SHP77 (cell line): ENCODE data around the gene HCFC1R1.
"Not testable (repeated sequence)": the region's sequence is repeated elsewhere in the genome, so short reads cannot be mapped to it uniquely, and the experiment has no call there.

Source experiments
- DNase-seq, 2 experiments: peaks; one replicate each; lab custom pipeline; 2025; lab: John Stamatoyannopoulos, UW

HCFC1R1 gene

DNA sequence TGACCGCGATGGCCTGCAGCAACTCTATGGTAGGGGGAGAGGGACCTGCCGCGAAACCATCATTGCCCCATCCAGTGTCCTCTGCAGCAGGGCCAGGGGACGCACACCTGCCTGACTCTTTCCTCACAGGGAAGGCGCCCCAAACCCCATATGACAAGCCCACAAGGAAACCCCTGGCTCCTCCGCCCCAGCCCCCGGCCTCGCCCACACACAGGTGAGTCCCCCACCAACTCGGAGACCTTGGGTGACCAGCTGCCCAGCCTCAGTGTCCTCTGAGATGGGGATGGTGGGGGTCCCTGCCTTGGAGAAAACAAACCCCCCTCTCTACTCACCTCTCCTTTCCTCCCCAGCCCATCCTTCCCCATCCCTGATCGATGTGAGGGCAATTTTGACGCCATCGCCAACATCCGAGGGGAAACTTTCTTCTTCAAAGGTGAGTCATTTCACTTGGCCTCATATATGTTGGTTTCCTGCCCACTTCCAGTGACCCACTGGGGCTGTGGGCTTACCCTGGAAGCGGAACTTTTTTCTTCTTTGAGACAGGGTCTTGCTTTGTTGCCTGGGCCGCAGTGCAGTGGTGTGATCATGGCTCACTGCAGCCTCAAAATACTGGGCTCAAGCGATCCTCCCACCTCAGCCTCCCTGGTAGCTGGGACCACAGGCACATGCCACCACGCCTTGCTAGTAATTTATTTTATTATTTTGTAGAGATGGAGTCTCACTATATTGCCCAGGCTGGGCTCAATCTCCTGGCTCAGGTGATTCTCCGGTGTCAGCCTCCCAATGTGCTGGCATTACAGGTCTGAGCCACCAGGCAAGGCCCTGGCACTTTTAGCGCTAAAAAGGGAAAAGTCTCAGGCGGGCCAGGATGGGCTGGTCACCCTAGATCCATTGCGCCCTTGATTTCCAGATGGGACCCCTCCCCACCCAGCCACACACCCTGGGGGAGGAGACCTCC, 33.7 kb upstream of the HCFC1R1 start:
- no peak for DNase-seq

DNA sequence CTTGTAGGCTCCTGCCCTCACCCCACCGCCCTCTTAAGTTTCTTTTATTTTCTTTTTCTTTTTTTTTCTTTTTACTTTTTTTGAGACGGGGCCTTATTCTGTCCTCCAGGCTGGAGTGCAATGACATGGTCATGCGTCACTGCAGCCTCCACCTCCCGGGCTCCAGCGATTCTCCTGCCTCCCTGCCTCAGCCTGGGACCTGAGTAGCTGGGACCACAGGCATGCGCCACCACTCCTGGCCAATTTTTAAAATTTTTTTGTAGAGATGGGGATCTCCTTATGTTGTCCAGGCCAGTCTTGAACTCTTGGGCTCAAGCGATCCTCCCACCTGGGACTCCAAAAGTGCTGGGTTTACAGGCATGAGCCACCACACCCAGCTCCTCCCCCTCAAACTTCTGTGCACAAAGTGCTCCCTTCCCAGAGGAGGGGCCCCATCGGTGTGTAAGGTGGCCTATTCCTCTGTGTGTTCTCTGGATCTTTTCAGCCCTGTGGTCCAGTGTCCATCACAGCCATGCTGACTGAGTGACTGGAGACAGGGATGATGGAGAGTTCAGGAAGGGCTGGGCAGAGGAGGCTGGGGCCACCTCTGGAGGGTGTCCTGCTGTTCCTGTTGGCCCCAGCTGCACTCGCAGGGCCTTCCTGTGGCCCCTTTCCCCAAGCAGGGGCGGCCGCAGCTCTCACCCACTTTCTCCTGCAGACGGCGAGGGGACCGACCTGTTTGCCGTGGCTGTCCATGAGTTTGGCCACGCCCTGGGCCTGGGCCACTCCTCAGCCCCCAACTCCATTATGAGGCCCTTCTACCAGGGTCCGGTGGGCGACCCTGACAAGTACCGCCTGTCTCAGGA, 32.8 kb upstream of the HCFC1R1 start:
- no peak for DNase-seq

DNA sequence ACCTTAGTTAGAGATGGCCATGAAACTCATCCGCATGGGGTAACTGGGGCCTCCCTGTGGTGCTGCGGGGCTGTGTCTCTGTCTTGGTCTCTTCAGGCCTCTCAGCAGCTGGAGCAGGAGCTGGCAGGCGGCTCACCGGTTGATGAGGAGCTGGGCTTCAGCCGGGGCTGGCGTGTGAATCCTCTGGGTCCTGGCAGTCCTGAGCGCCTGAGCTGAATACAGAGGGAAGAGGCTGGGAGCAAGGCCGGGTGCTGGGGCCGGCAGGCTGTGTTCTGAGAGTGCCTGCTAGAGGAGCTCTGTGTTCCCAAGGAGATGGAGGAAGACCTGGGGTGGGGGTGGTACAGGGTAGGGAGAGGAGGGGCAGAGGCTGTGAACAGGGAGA, 32.0 kb upstream of the HCFC1R1 start:
- DNase-seq = not testable (repeated sequence)

DNA sequence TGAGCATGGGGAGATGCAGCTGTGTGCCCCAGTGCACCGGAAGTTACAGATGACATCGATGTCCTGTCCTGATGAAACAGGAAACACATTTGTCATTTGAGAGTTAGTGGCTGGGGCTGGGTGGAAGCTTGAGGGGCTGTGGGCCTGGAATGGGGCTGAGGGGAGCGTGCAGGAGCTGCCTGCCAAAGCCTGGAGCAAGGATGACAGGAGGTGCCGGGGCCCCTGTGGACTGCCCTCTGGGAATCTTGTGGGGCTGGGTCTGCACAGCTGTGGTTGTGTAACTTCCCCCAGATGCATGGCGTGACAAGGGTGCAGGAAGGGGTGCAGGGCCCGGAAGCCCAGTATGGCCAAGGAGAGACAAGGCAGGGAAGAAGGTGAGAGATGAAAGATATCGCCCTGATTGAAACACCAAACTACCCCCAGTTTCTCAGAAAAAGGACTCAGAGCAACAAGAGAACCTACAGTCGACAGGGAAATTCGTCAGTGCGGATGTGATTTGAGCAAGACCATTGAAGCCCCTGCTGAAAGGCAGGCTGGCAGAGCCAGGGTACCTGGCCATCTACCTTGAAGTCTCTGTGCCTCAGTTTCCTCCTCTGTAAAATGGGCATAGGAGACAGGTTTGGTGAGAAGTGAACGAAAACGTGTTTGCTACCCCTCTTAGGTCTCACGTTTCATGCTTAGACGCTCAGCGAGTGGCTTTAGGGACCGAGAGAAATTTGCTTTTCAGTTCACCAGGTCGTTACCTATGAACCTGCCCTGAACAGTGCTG, 31.4 kb upstream of the HCFC1R1 start:
- DNase-seq = no peak

DNA sequence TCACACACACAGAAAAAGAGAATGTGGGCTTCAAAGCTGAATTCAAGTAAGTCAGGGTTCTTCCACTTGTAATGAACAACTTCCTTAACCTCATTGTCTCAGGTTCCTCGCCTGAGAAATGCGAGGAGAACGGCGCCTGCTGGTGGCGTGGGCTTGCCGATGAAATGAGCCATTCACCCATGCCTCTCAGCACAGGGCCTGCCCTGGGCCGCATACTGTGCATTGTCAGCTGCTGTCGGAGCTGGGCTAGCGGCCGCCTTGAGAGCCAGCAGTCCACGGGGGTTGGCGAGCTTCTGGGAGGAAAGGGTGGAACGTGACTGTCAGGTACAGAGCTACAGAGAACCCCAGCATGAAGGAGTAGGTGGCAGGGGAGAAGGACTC, 29.6 kb upstream of the HCFC1R1 start:
- not testable (repeated sequence) for DNase-seq

DNA sequence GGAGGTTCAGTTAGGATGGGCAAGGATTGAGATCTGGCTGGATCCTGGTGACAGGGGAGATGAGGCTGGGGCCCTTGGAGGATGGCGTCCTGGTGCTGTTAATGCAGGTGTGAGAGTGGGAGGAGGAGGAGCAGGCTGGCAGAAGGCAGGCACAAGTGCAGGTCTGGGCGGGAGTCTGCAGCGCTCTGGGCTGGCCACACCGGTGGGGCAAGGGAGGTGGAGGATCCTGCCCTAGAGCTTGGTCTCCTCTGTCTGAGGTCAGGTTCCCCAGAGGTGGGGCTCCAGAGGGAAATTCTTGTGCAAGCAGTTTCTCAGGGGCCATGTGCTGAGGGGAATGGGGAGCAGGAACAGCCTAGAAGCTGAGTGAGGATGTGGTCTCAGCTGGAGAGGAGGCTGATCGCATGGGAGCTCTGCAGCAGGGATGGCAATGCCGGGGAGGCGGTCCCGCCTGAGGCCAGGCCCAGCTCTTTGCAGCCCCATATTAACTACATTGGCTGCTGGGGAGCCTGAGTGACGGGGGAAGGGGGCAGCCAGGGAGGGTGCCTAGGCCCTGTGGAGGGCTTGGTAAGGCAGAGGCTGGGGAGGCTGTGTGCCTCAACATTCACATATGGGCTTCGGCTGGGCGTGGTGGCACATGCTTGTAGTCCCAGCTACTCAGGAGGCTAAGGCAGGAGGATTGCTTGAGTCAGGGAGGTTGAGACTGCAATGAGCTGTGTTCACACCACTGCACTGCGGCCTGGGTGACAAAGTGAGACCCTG, 29.0 kb upstream of the HCFC1R1 start:
- not testable (repeated sequence) for DNase-seq

DNA sequence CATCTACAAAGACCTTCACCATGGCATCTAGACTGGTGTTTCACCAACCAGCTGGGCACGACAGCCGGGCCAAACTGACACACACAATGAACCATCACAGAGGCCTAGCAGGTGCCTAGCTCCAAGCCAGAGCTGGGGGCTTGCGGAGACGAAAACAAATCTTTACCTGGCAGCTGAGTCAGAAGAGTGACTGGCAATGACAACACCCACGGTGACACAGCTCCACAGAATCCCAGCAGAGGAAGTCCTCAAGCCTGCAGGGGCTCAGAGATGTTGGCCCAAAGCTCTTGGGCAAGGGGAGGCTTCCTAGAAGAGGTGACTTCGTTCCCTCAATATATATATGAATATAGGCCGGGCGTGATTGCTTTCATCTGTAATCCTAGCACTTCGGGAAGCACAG, 27.8 kb upstream of the HCFC1R1 start:
- no peak for DNase-seq

DNA sequence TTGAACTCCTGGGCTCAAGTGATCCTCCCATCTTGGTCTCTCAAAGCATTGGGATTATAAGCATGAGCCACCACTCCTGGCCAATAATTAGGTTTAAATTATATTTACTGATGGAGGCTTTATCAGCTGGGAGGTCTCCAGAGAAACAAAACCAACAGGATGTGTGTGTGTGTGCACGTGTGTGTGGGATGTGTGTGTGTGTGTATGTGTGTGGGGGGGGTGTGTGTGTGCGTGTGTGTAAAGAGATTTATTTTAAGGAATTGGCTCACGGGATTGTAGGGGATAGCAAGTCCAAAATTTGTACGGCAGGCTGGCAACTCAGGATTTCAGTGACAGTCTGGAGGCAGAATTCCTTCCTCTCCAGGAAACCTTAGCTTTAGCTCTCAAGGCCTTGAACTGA, 27.3 kb upstream of the HCFC1R1 start:
- DNase-seq = no peak

DNA sequence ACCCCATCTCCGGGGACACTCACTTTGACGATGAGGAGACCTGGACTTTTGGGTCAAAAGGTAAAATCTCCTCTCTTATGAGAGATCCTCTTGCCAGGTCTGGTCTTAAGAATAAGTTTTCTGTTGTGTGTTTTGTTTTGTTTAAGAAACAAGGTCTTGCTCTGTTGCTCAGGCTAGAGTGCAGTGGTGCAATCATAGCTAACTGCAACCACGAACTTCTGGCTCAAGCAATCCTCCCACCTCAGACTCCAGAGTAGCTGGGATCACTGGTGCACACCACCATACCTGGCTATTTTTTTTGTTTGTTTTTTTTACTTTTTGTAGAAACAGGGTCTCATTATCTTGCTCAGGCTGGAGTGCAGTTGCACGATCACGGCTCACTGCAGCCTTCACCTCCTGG, 26.7 kb upstream of the HCFC1R1 start:
- DNase-seq = no peak

DNA sequence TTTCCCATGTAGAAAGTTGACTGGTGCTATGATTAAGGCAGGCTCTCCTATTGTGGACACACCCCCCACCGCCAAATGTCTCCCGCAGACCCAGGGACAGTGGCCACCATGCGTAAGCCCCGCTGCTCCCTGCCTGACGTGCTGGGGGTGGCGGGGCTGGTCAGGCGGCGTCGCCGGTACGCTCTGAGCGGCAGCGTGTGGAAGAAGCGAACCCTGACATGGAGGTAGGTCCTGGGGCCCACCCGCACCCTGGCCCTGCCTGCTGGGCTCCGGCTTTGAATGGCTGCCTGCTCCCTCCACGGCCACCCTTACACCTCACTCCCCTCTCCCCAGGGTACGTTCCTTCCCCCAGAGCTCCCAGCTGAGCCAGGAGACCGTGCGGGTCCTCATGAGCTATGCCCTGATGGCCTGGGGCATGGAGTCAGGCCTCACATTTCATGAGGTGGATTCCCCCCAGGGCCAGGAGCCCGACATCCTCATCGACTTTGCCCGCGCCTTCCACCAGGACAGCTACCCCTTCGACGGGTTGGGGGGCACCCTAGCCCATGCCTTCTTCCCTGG, 26.3 kb upstream of the HCFC1R1 start:
- no peak for DNase-seq

DNA sequence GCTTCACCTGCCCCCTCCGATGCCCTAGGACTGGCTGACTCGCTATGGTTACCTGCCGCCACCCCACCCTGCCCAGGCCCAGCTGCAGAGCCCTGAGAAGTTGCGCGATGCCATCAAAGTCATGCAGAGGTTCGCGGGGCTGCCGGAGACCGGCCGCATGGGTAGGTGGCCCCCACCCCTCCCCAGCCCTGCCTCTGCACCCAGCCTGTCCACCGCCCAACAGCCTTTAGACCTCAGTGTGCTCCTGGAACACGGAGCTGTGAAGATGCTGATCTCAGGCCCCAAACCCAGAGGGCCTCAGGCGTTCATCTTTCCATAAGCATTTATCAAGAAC, 23.6 kb upstream of the HCFC1R1 start:
- DNase-seq = no peak

DNA sequence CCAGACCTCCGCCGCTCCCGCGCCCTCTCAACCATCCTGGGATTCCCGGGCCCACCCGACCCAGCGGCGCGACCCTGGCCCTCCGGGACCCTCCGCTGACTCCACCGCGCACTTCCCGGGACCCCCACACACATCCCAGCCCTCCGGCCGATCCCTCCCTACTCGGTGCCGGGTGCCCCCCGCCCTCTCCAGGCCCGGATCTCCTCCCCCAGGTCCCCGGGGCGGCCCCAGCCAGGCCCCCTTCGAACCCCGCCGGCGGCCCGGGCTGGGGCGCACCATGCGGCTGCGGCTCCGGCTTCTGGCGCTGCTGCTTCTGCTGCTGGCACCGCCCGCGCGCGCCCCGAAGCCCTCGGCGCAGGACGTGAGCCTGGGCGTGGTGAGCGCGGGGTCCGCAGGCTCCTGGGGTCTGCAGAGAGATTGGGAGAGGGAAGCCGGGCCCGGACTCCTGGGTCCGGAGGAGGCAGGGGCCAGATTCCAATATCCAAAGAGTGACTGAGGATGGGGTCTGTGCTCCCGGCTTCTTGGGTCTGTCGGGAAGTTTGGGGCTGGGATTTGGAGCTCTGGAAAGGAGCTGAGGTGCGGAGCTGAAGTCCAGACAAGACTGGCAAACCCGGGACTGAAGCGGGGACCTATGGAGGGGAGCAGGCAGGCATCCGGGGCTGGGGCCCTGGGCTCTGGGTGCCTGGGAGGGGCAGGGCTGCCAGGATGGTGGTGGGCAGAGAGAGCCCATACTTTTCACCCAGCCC, 23.1 kb upstream of the HCFC1R1 start:
- DNase-seq = no peak

DNA sequence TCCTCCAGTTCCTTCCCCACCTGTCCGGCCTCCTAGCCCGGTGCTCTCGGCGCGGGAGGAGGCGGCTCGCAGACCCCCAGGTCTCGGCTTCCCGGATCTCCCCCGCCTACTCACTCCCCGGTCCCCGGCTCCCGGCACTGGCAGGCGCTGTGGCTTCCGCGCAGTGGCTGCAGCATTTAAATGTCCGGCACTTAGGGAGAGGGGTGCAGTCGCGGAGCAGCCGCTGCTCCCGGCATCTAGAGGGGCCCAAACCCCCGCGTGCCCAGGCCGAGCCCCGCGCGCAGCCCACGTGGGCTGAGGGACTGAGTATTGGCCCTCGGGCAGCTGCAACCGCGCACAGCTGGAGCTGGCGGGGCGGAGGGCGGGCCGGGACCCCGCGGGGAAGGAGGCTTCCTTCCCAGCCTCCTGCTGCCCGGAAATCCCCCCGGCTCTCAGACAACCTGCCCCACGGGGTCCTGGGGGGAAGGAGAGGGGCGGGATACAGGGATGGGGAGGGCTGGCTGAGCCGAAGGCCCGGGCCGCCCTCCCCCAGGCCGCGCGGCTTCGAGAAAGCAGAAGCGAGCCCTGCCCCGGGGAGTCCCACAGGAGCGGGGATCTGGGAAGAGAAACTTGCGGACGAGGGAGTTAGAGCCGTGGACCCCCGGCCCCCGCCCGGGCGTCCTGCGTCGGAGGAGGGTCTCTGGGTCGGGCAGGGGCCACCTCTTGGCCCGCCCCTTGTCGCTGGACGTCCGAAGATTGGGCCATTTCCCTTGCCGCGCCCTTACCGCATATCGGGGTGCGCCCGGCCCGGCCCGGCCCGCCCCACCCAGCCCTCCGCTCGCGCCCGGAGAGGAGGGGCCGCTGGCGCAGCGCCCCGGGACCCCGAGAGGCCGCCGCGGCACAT, 22.3 kb upstream of the HCFC1R1 start, which contains the start of gene MMP25:
TSS of gene MMP25 (plus strand) at position 804 of the 883 bp plus-strand sequence. CDS start 357 bp downstream, outside the sequence.
- no peak for DNase-seq

DNA sequence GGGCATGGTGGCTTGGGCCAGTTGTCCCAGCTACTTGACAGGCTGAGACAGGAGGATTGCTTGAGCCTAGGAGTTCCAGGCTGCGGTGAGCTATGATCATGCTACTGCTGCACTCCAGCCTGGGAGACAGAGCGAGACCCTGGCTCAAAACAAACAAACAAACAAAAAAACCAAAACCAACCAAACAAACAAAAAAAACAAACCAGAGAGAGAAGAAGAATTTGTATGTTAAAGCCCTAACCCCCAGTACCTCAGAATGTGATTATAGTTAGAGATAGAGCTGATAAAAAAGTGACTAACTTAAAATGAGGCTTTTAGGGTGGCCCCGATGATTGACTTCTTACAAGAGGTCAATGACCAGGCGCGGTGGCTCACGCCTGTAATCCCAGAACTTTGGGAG, 21.0 kb upstream of the HCFC1R1 start:
- DNase-seq = no peak

DNA sequence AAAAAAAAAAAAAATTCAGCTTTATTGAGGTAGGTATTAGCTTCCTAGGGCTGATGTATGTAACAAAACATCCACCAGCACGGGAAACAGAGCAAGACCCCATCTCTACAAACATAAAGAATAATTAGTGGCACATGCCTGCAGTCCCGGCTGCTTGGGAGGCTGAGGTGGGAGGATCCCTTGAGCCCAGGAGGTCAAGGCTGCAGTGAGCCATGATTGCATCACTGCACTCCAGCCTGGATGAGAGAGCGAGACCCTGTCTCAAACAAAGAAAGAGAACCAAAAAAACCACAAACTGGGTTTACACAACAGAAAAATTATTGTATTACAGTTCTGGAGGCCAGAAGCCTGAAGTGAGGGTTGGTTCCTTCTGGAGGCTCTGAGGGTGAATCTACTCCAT, 18.6 kb upstream of the HCFC1R1 start:
- DNase-seq = no peak

DNA sequence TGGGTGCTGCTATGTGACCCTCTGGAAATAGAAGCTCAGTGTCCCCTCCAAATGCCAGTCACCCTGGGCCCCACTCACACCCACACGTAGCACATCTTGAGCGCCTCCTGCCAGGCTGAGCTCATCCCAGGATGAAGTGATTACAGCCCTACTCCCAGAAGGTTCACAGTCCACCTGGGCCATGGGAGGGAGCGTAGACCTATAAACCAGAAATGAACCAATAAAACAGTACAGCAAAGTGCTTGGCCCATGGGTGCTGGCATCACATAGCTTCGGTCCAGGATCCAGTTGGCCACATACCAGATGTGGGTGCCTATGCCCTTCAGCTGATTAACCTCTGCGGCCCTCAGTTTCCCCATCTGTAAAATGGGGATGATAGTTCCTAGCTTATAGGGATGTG, 15.2 kb upstream of the HCFC1R1 start:
- no peak for DNase-seq

DNA sequence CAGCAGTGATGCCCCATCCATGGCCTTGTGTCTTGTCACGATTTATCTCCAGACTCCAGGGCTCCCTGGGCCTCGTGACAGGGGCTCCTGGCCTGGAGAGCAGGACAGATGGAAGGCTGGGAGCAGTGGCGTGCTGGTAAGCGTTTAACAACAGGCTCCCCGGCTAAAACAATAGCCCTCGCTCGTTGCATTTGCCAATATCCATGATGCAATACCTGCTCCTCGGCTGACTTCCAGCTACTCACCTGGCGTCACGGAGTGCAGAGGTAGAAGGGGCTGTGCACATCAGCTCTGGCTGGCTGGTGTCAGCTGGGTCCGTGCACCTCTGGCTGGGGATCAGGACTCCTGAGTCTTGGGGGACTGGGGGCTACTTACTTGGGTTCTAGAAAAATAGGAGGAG, 14.5 kb upstream of the HCFC1R1 start:
- peak in 1 of 2 experiments; percentile 36 for DNase-seq

DNA sequence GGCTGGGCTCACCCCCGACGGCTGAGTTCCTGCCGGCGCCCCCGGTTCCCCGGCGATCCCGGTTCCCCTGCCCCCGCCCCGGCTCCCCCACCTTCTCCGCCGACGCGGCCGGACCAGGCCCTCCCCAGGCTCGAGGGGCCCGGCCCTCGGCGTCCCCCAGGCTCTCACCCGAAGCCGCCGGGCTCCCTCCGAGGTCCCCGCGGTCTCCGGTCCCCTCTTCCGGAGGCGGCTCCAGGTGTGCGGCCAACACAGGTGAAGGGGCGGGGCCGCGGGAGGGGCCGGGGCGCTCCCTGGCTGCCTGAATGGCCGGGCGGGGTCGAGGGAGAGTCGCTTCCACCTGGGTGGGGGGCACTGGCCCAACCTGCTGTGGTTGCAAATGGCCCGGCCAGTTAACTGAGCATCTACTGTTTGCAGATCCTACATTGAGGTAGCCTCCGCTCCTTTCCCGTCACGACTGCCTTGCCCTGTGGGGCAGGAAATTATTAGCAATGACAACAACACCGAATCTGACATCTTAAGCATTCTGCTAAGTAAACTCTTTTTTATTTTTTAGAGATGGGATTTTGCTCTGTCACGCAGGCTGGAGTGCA, 13.1 kb upstream of the HCFC1R1 start, which contains the start of gene BICDL2:
TSS of gene BICDL2 (minus strand) at position 219 of the 590 bp plus-strand sequence. CDS start 1,448 bp downstream, outside the sequence.
- DNase-seq = no peak
